ENCODE data around the gene MYO18A. TPM values are rescaled to one million over a fixed set of nuclear protein-coding genes. Genes with fewer than 3 reads are reported as not detected.

MYO18A gene
- polyA plus RNA-seq, 1 donor (not counting 4 experiments of a cell fraction or from before 2014, with no cell fraction given): 20.0 TPM

GRCh38 chr17:29160253-29160652 lies 19.9 kb downstream of the MYO18A start:
- Histone ChIP-seq H2AFZ (ENCODE audit: control insufficient read depth, low read length) (no peak overlapping the region), H3K4me1 (ENCODE audit: control insufficient read depth, extremely low read depth, insufficient read depth, low read length) (peaks cover 44% of the 10 kb centered on the region), H3K4me2 (ENCODE audit: control insufficient read depth, extremely low read depth, insufficient read depth, low read depth, low read length) (no peak overlapping the region), H3K27ac (ENCODE audit: control insufficient read depth, insufficient read depth, low read length) (no peak overlapping the region), H3K36me3 (ENCODE audit: control insufficient read depth in 2 of 2, extremely low read depth in 1 of 2, insufficient read depth in 2 of 2, low read length in 2 of 2) (peaks cover 23 to 29% of the 10 kb centered on the region in 2 experiments), H3K27me3 (ENCODE audit: control insufficient read depth, extremely low read depth, insufficient read depth, low read length) (no peaks in the 10 kb centered on the region), H3K9me1 (ENCODE audit: control insufficient read depth, extremely low read depth, insufficient read depth, low read length) (peaks cover 2% of the 10 kb centered on the region), H3K9ac (ENCODE audit: control insufficient read depth, extremely low read depth, insufficient read depth, low read length) (no peak overlapping the region), H3K4me3 (ENCODE audit: control insufficient read depth in 2 of 3, extremely low read depth in 1 of 3, insufficient read depth in 2 of 3, low read depth in 1 of 3, low read length in 3 of 3) (no peak overlapping the region), H4K20me1 (ENCODE audit: control insufficient read depth, extremely low read depth, insufficient read depth, low read length) (no peaks in the 10 kb centered on the region), H3K79me2 (ENCODE audit: control insufficient read depth, insufficient read depth, low read length) (peaks cover 89% of the 10 kb centered on the region), H3K9me3 (ENCODE audit: control insufficient read depth, low read depth, low read length) (no peaks in the 10 kb centered on the region)
- FAIRE-seq (no peak), DNase-seq (ENCODE audit: low read depth, low spot score) (no peak)
- TF ChIP-seq CTCF (optimal IDR thresholded peaks at IDR 0.05 in 1 of 3, IDR thresholded peaks at IDR 0.05 in 1 of 3, conservative IDR thresholded peaks at IDR 0.05 in 1 of 3; ENCODE audit: extremely low read depth in 1 of 3, insufficient read depth in 2 of 3, low read length in 3 of 3) (no peak), EZH2 (IDR thresholded peaks at IDR 0.05; ENCODE audit: low read length) (no peak)
- dilution Hi-C loops (cut with MboI; ENCODE audit: extremely low pct_ligation_motif_present, low sequenced_read_pairs): no loop called here

GRCh38 chr17:29159306-29159860 lies 20.8 kb downstream of the MYO18A start:
- Histone ChIP-seq H3K27me3 (ENCODE audit: control insufficient read depth, extremely low read depth, insufficient read depth, low read length) (no peaks in the 10 kb centered on the region), H2AFZ (ENCODE audit: control insufficient read depth, low read length) (no peak overlapping the region), H3K9me1 (ENCODE audit: control insufficient read depth, extremely low read depth, insufficient read depth, low read length) (peaks cover 2% of the 10 kb centered on the region), H4K20me1 (ENCODE audit: control insufficient read depth, extremely low read depth, insufficient read depth, low read length) (no peaks in the 10 kb centered on the region), H3K36me3 (ENCODE audit: control insufficient read depth in 2 of 2, extremely low read depth in 1 of 2, insufficient read depth in 2 of 2, low read length in 2 of 2) (peaks cover 15 to 24% of the 10 kb centered on the region in 2 experiments), H3K4me3 (ENCODE audit: control insufficient read depth in 2 of 3, extremely low read depth in 1 of 3, insufficient read depth in 2 of 3, low read depth in 1 of 3, low read length in 3 of 3) (no peak overlapping the region), H3K9me3 (ENCODE audit: control insufficient read depth, low read depth, low read length) (no peaks in the 10 kb centered on the region), H3K9ac (ENCODE audit: control insufficient read depth, extremely low read depth, insufficient read depth, low read length) (no peak overlapping the region), H3K27ac (ENCODE audit: control insufficient read depth, insufficient read depth, low read length) (no peak overlapping the region), H3K4me1 (ENCODE audit: control insufficient read depth, extremely low read depth, insufficient read depth, low read length) (peaks cover 53% of the 10 kb centered on the region), H3K79me2 (ENCODE audit: control insufficient read depth, insufficient read depth, low read length) (peaks cover 87% of the 10 kb centered on the region), H3K4me2 (ENCODE audit: control insufficient read depth, extremely low read depth, insufficient read depth, low read depth, low read length) (no peak overlapping the region)
- no peak for TF ChIP-seq CTCF (optimal IDR thresholded peaks at IDR 0.05 in 1 of 3, IDR thresholded peaks at IDR 0.05 in 1 of 3, conservative IDR thresholded peaks at IDR 0.05 in 1 of 3; ENCODE audit: extremely low read depth in 1 of 3, insufficient read depth in 2 of 3, low read length in 3 of 3)
- no peak for TF ChIP-seq EZH2 (IDR thresholded peaks at IDR 0.05; ENCODE audit: low read length)
- FAIRE-seq (no peak), DNase-seq (ENCODE audit: low read depth, low spot score) (no peak)
- dilution Hi-C loops (cut with MboI; ENCODE audit: extremely low pct_ligation_motif_present, low sequenced_read_pairs): no loop called here

Data from keratinocyte (primary cell).